A673 (cell line): ENCODE data around the gene GLCE. TPM values are rescaled to one million over a fixed set of nuclear protein-coding genes. Genes with fewer than 3 reads are reported as not detected.
"Not testable (repeated sequence)": the region's sequence is repeated elsewhere in the genome, so short reads cannot be mapped to it uniquely, and the experiment has no call there.

Experiments
- BruUV-seq: library from RNA; stranded (reverse); fragments of 400-500 nt; replicated peaks from 2 replicates; lab custom pipeline; 2021; lab: Mats Ljungman, UMichigan
- CTCF ChIA-PET: fragments of 300-600 bp; sonication (Branson Sonifier 250); formaldehyde crosslinking; loops from one replicate; lab custom pipeline; 2022; ENCODE audit warnings: antibody characterized with exemption; lab: Charles Lee
- POLR2A ChIA-PET: fragments of 300-600 bp; sonication (Branson Sonifier 250); formaldehyde crosslinking; loops from one replicate; lab custom pipeline; 2022; ENCODE audit warnings: antibody characterized with exemption; ENCODE audit not compliant: low non-redundant PET; lab: Charles Lee
- DNase-seq: peaks from one replicate; pipeline ENCODE4 v3.0.0-alpha.2; 2015; ENCODE audit warnings: low spot score
- H3K27ac ChIP-seq: fragments of 200-600 bp; sonication (generic); 2 replicates; pipeline ENCODE4 v1.5.1; 2016; ENCODE audit warnings: mixed run types, low read depth, mild to moderate bottlenecking, mixed read lengths, antibody characterized with exemption, low read length; ENCODE audit not compliant: poor library complexity, severe bottlenecking
- H3K27me3 ChIP-seq: fragments of 200-600 bp; sonication (generic); replicated peaks from 2 replicates; pipeline ENCODE4 v1.6.1; 2017; ENCODE audit warnings: mixed run types, low read depth, mild to moderate bottlenecking, mixed read lengths, antibody characterized with exemption, low read length; ENCODE audit not compliant: insufficient read depth, poor library complexity
- H3K36me3 ChIP-seq: fragments of 200-600 bp; sonication (generic); 2 replicates; pipeline ENCODE4 v1.6.1; 2016; ENCODE audit warnings: mixed run types, mild to moderate bottlenecking, mixed read lengths, antibody characterized with exemption, low read length; ENCODE audit not compliant: insufficient read depth, poor library complexity, severe bottlenecking
- H3K4me1 ChIP-seq: fragments of 200-600 bp; sonication (generic); 2 replicates; pipeline ENCODE4 v1.6.1; 2017; ENCODE audit warnings: mixed run types, mild to moderate bottlenecking, mixed read lengths, antibody characterized with exemption, low read length; ENCODE audit not compliant: insufficient read depth, poor library complexity, severe bottlenecking
- H3K4me3 ChIP-seq: fragments of 200-600 bp; sonication (generic); 2 replicates; pipeline ENCODE4 v1.5.1; 2016; ENCODE audit warnings: low read depth, mixed run types, mild to moderate bottlenecking, mixed read lengths, low read length; ENCODE audit not compliant: poor library complexity, severe bottlenecking
- H3K9me3 ChIP-seq: fragments of 200-600 bp; sonication (generic); 2 replicates; pipeline ENCODE4 v1.6.1; 2016; ENCODE audit warnings: mixed run types, low read depth, mild to moderate bottlenecking, mixed read lengths, antibody characterized with exemption, low read length; ENCODE audit not compliant: poor library complexity, severe bottlenecking
- CTCF ChIP-seq: fragments of 300-800, 200-600 bp; sonication (generic); conservative IDR thresholded peaks from 2 replicates; pipeline ENCODE4 v1.5.1; 2017; ENCODE audit warnings: low read depth, mild to moderate bottlenecking, antibody characterized with exemption, low read length, moderate library complexity, mixed read lengths
- EZH2 ChIP-seq: fragments of 200-600 bp; sonication (generic); IDR thresholded peaks from 2 replicates; pipeline ENCODE4 v1.6.1; 2017; ENCODE audit warnings: borderline replicate concordance, low read depth, mild to moderate bottlenecking, mixed read lengths, antibody characterized with exemption, low read length; ENCODE audit not compliant: poor library complexity, severe bottlenecking
- intact Hi-C: fragments of 100-400 bp; cut with micrococcal nuclease; formaldehyde crosslinking; loops from one replicate; pipeline ENCODE4 v1.10.0; 2022; ENCODE audit not compliant: unreplicated experiment
- total RNA-seq: library from RNA; stranded (reverse); gene quantifications from 2 replicates; pipeline ENCODE4 v1.2.3, GENCODE V29; 2021

Gene GLCE
- total RNA-seq, 1 experiment from 2014 or later, result 44.6 TPM

- no peaks in the 10 kb centered on the region for H3K9me3 ChIP-seq
- BruUV-seq, result no TSS peak
- POLR2A ChIA-PET, result no interaction called here
Observed at GRCh38 chr15:69150841-69151240, 9.6 kb upstream of the GLCE start.

GRCh38 chr15:69153046-69153445, 7.4 kb upstream of the GLCE start:
- ChIA-PET POLR2A (no interaction called here), CTCF (no interaction called here)
- no peaks in the 10 kb centered on the region for H3K9me3 ChIP-seq

More at GRCh38 chr15:69150841-69151240, 9.6 kb upstream of the GLCE start:
- Histone ChIP-seq H3K4me1 (peaks cover 5% of the 10 kb centered on the region), H3K4me3 (no peak overlapping the region), H3K27me3 (no peaks in the 10 kb centered on the region), H3K36me3 (no peaks in the 10 kb centered on the region), H3K27ac (no peak overlapping the region)
- intact Hi-C loops, result no loop called here
- DNase-seq, result no peak
- no peak for TF ChIP-seq EZH2
- CTCF ChIA-PET, result no interaction called here

GRCh38 chr15:69153587-69153986, 6.8 kb upstream of the GLCE start:
- H3K4me1 ChIP-seq, H3K36me3 ChIP-seq, H3K27me3 ChIP-seq, BruUV-seq, H3K27ac ChIP-seq, POLR2A ChIA-PET, H3K9me3 ChIP-seq, DNase-seq, intact Hi-C loops, H3K4me3 ChIP-seq: not testable (repeated sequence)
- CTCF ChIA-PET, result interaction anchor here (0.7 kb wide), 1 partner anchor 75 kb away, joined by 3 read pairs; no protein-coding TSS in a partner anchor

More at GRCh38 chr15:69153046-69153445, 7.4 kb upstream of the GLCE start:
- no peaks in the 10 kb centered on the region for H3K36me3 ChIP-seq
- no TSS peak for BruUV-seq
- no peak overlapping the region for H3K4me3 ChIP-seq
- DNase-seq, result no peak
- intact Hi-C loops, result no loop called here
- no peak for TF ChIP-seq CTCF
- no peak for TF ChIP-seq EZH2
- H3K27ac ChIP-seq, result no peak overlapping the region
- no peaks in the 10 kb centered on the region for H3K27me3 ChIP-seq
- no peaks in the 10 kb centered on the region for H3K4me1 ChIP-seq

GRCh38 chr15:69154078-69154477, 6.4 kb upstream of the GLCE start:
- H3K27me3 ChIP-seq, result no peaks in the 10 kb centered on the region
- DNase-seq, result no peak
- no peak overlapping the region for H3K4me3 ChIP-seq
- ChIA-PET POLR2A (no interaction called here), CTCF (interaction anchor here (0.6 to 0.7 kb wide), 2 partner anchors 76 to 578 kb away, joined by 3 to 5 read pairs; no protein-coding TSS in a partner anchor)
- H3K27ac ChIP-seq, result no peak overlapping the region
- intact Hi-C loops, result no loop called here
- BruUV-seq, result no TSS peak
- H3K9me3 ChIP-seq, result no peaks in the 10 kb centered on the region
- no peaks in the 10 kb centered on the region for H3K4me1 ChIP-seq
- H3K36me3 ChIP-seq, result no peaks in the 10 kb centered on the region
- TF ChIP-seq EZH2 (no peak), CTCF (no peak)
